ENCODE data around the gene MON1B. TPM values are rescaled to one million over a fixed set of nuclear protein-coding genes. Genes with fewer than 3 reads are reported as not detected.
A peak's percentile ranks its signal among the peaks of the same experiment; 100 is the strongest.
"Not testable (repeated sequence)": the region's sequence is repeated elsewhere in the genome, so short reads cannot be mapped to it uniquely, and the experiment has no call there.

MON1B gene
- total RNA-seq, 1 donor = 10.4 TPM

- DNase-seq (ENCODE audit: low read depth) = no peak
- no peak overlapping the region for H3K4me3 ChIP-seq (ENCODE audit: low read depth, low read length)
- no peak for TF ChIP-seq CTCF (IDR thresholded peaks at IDR 0.05; ENCODE audit: insufficient read depth, low read depth, low read length)
These were observed 7.9 kb upstream of the MON1B start for GRCh38 chr16:77183137-77183536.

DNA sequence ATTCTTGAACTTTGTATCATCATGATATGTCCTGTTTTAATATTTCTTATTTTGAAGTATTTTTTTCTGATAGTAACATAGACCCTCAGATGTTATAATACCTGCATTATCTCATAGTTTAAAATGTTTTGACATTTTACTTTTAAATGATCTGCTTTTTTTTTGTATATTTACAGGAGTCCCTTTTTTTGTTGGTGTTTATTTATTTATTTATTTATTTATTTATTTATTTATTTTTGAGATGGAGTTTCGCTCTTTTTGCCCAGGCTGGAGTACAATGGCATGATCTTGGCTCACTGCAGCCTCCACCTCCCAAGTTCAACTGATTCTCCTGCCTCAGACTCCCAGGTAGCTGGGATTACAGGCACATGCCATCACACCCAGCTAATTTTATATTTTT lies 4.7 kb upstream of the MON1B start:
- DNase-seq (ENCODE audit: low read depth); H3K4me3 ChIP-seq (ENCODE audit: low read depth, low read length): not testable (repeated sequence)

- no peak for DNase-seq (ENCODE audit: low read depth)
- H3K4me3 ChIP-seq (ENCODE audit: low read depth, low read length) = peak overlapping the region; percentile 96
- TF ChIP-seq CTCF (IDR thresholded peaks at IDR 0.05; ENCODE audit: insufficient read depth, low read depth, low read length) = no peak
These were observed 856 bp upstream of the MON1B start for GRCh38 chr16:77190190-77190477.

GRCh38 chr16:77191259-77191969 lies 424 bp downstream of the MON1B start:
- H3K4me3 ChIP-seq (ENCODE audit: low read depth, low read length) = peak overlapping the region; percentile 96
- DNase-seq (ENCODE audit: low read depth) = peak; percentile 11
- TF ChIP-seq CTCF (IDR thresholded peaks at IDR 0.05; ENCODE audit: insufficient read depth, low read depth, low read length) = no peak

- no peak for DNase-seq (ENCODE audit: low read depth)
- H3K4me3 ChIP-seq (ENCODE audit: low read depth, low read length) = no peak overlapping the region
- TF ChIP-seq CTCF (IDR thresholded peaks at IDR 0.05; ENCODE audit: insufficient read depth, low read depth, low read length) = no peak
These were observed 2.4 kb downstream of the MON1B start for GRCh38 chr16:77193377-77193776.

DNA sequence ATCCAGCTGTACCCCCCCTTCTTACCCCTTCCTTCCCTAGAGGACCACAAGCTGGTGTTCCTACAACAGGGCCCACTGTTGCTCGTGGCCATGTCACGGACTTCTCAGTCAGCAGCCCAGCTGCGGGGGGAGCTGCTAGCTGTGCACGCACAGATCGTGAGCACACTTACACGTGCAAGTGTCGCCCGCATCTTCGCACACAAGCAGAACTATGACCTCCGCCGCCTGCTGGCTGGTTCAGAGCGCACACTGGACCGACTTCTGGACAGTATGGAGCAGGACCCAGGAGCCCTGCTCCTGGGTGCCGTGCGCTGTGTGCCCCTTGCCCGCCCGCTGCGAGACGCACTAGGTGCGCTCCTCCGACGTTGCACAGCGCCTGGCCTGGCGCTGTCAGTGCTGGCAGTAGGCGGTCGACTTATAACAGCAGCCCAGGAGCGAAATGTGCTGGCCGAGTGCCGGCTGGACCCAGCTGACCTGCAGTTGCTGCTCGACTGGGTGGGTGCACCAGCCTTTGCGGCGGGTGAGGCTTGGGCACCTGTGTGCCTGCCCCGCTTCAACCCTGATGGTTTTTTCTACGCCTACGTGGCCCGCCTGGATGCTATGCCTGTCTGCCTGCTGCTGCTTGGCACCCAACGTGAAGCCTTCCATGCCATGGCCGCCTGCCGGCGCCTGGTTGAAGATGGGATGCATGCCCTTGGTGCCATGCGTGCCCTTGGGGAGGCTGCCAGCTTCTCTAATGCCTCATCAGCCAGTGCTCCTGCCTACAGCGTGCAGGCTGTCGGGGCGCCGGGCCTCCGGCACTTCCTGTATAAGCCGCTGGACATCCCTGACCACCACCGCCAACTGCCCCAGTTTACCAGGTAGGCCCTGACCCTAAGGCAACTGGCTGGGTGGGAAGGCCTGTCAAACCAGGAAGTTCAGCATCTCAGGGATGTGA lies 3.6 kb downstream of the MON1B start:
- no peak for DNase-seq (ENCODE audit: low read depth)
- TF ChIP-seq CTCF (IDR thresholded peaks at IDR 0.05; ENCODE audit: insufficient read depth, low read depth, low read length) = no peak
- no peak overlapping the region for H3K4me3 ChIP-seq (ENCODE audit: low read depth, low read length)

DNA sequence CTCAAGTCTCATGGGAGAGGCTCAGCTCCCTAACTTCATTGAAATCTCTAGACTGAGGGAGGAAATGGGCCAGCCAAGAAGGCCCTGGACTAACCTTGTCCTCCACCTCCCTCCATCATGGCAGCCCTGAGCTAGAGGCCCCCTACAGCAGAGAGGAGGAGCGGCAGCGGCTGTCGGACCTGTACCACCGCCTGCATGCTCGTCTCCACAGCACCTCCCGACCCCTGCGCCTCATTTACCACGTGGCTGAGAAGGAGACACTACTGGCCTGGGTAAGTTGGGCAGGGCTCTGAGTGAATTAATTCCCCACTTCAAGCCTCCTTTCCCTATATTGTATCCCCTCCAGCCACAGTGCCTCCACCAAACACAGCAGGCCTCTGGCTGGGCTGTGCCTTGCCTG lies 4.4 kb downstream of the MON1B start:
- no peak for DNase-seq (ENCODE audit: low read depth)
- H3K4me3 ChIP-seq (ENCODE audit: low read depth, low read length) = no peak overlapping the region
- TF ChIP-seq CTCF (IDR thresholded peaks at IDR 0.05; ENCODE audit: insufficient read depth, low read depth, low read length) = no peak

All from fibroblast of villous mesenchyme (primary cell).